Upper lobe of right lung (tissue), 1 donor: ENCODE results near the gene CPT2. TPM values are rescaled to one million over a fixed set of nuclear protein-coding genes. Genes with fewer than 3 reads are reported as not detected.
A peak's percentile ranks its signal among the peaks of the same experiment; 100 is the strongest.

Source experiments
- ATAC-seq: fragments of 200-7000 bp; cut with Tn5 transposase; one replicate; pipeline ENCODE4 v1.9.1; 2020; ENCODE audit warnings: mild to moderate bottlenecking, moderate library complexity
- DNase-seq: peaks from one replicate; pipeline ENCODE4 v3.0.0-alpha.2; 2020
- H3K27ac ChIP-seq: fragments of 200-600 bp; one replicate; pipeline ENCODE4 v1.8.0; 2022
- H3K27me3 ChIP-seq: fragments of 200-600 bp; one replicate; pipeline ENCODE4 v1.8.0; 2022; ENCODE audit warnings: mild to moderate bottlenecking
- H3K36me3 ChIP-seq: fragments of 200-600 bp; one replicate; pipeline ENCODE4 v1.8.0; 2022
- H3K4me1 ChIP-seq: fragments of 200-600 bp; one replicate; pipeline ENCODE4 v1.8.0; 2022
- H3K4me3 ChIP-seq: fragments of 200-600 bp; one replicate; pipeline ENCODE4 v1.8.0; 2022; ENCODE audit warnings: mild to moderate bottlenecking
- H3K9me3 ChIP-seq: fragments of 200-600 bp; one replicate; pipeline ENCODE4 v1.8.0; 2022
- intact Hi-C: fragments of 100-400 bp; cut with DNase I; formaldehyde crosslinking; loops from one replicate; pipeline ENCODE4 v1.11.0; 2022
- total RNA-seq: library from RNA; stranded (reverse); fragmentation: NEBNext Ultra II Directional; extraction: Animal tissue kit (Norgen Biotek cat#: 25700); gene quantifications from one replicate; pipeline ENCODE4 v1.2.1, GENCODE V29; 2021
- TF ChIP-seq, protein P1 (sequence below): fragments of 200-600 bp; IDR thresholded peaks from one replicate; pipeline ENCODE4 v1.8.0; 2022; ENCODE audit warnings: antibody characterized with exemption
- donor health status: DM: no; HTN: yes; CAD: no; lungs with severe emphysema.

CPT2 gene
- total RNA-seq, 1 donor from 2014 or later: 24.1 TPM

DNA sequence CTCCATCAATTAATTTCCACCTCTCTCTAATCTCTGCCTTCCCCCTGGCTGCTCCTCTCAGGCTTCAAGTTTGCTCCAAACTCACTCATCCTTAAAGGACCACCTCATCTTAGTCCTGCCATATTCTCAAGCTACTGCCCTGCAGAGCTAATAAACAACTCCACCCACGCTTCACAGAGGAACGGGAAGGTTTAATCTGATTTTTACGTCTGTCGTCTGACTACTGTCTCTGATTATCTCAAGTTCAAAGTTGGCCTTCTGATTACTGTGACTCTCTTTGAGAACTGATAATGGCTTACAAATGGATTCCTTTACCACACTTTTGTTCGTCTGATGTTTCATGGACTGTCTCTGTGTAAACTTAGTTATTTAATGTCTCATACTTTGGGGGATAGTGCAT, 7.6 kb upstream of the CPT2 start:
- H3K27ac ChIP-seq: no peak overlapping the region
- intact Hi-C loops: no loop called here
- no peaks in the 10 kb centered on the region for H3K27me3 ChIP-seq
- H3K36me3 ChIP-seq: no peaks in the 10 kb centered on the region
- ATAC-seq: no peak
- H3K4me1 ChIP-seq: no peaks in the 10 kb centered on the region
- TF ChIP-seq, protein P1, sequence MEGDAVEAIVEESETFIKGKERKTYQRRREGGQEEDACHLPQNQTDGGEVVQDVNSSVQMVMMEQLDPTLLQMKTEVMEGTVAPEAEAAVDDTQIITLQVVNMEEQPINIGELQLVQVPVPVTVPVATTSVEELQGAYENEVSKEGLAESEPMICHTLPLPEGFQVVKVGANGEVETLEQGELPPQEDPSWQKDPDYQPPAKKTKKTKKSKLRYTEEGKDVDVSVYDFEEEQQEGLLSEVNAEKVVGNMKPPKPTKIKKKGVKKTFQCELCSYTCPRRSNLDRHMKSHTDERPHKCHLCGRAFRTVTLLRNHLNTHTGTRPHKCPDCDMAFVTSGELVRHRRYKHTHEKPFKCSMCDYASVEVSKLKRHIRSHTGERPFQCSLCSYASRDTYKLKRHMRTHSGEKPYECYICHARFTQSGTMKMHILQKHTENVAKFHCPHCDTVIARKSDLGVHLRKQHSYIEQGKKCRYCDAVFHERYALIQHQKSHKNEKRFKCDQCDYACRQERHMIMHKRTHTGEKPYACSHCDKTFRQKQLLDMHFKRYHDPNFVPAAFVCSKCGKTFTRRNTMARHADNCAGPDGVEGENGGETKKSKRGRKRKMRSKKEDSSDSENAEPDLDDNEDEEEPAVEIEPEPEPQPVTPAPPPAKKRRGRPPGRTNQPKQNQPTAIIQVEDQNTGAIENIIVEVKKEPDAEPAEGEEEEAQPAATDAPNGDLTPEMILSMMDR: no peak
- H3K4me3 ChIP-seq: no peak overlapping the region
- H3K9me3 ChIP-seq: no peaks in the 10 kb centered on the region
- DNase-seq: no peak

DNA sequence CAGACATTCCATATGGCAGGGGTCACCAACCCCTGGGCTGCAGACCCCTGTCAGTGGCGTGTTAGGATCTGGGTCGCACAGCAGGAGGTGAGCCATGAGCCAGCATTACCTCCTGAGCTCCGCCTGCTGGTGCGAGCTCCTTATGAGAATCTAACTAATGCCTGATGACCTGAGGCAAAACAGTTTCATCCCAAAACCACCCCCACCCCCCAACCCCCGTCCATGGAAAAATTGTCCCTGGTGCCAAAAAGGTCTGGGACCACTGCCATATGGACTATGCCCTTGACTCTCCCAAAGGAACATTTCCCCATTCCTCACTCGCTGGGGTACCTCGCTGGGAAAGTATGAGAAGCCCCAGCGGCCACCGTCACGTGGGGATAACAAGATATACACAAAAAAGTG, 6.4 kb upstream of the CPT2 start:
- Histone ChIP-seq H3K36me3 (no peaks in the 10 kb centered on the region), H3K27ac (no peak overlapping the region), H3K4me3 (no peak overlapping the region), H3K9me3 (no peaks in the 10 kb centered on the region), H3K27me3 (no peaks in the 10 kb centered on the region), H3K4me1 (peaks cover 2% of the 10 kb centered on the region)
- intact Hi-C loops: no loop called here
- TF ChIP-seq, protein P1: no peak
- ATAC-seq (no peak), DNase-seq (no peak)

DNA sequence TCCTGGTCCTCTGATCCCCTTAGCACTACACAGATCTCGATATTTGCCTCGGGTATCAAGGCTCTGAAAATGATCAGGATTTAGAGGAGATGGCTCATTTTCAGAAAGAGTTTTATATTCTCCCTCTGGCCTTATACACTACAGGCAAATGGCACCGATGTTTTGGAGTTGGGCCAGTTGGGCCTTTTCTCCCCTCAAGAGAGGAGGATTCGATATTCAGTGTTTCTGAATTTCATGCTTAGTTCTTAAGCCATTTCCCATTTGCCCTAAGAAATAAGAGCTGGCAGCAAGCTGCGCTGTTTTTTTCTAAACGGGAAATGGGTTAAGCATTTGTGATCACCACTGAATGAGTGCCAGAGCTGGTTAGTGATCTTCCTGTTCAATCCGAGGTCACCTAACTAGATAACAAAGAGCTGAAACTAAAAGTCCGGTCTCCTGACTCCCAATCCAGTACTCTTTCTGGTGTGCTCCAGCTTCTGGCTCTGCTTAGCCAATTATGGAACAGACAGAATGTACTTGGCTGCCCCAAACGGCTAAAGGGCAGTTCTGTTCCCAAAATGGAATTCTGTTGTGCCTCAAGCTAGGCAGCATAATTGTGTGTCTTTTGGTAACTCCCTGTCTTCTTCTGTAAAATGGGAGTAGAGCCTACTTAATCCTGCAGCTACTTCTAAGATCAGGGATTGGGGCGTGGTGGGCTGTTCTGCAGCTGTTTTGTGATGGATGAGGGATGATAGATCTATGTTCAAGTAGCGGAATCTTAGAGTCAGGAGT, 1.2 kb upstream of the CPT2 start:
- H3K27ac ChIP-seq: peak overlapping the region; percentile 100
- intact Hi-C loops: no loop called here

DNA sequence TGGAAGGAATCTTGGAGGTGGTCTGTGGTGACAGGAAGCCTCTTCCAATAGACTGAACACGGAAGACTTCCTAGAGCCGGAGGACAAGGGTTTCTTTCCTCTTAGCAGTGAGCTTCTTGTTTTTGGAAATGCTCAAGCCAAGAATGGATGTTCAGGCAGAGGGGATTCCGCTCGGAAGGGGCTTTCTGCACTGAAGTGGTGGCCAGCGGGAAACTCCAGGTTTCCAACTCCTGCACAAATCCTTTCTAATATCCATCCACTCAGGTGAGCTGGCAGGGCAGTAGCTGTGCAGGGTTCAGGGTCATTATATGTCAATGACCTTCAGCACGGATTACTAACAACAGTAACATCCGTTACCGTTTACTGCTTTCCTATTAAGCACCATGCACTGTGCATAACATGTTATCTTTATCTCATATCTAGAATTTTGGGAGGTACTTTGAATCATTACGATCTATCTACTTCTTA, 573 bp upstream of the CPT2 start:
- Histone ChIP-seq H3K27ac (peak overlapping the region; percentile 100), H3K27me3 (no peaks in the 10 kb centered on the region), H3K9me3 (no peaks in the 10 kb centered on the region), H3K4me3 (peak overlapping the region; percentile 92), H3K36me3 (peaks cover 7% of the 10 kb centered on the region), H3K4me1 (peaks cover 31% of the 10 kb centered on the region)
- TF ChIP-seq, protein P1: no peak
- DNase-seq (no peak), ATAC-seq (no peak)
- intact Hi-C loops: no loop called here

More for the DNA sequence above, 1.2 kb upstream of the CPT2 start:
- ATAC-seq: no peak
- TF ChIP-seq, protein P1: no peak
- Histone ChIP-seq H3K27me3 (no peaks in the 10 kb centered on the region), H3K9me3 (no peaks in the 10 kb centered on the region), H3K4me3 (no peak overlapping the region), H3K36me3 (peaks cover under 1% of the 10 kb centered on the region), H3K4me1 (peaks cover 31% of the 10 kb centered on the region)
- no peak for DNase-seq

DNA sequence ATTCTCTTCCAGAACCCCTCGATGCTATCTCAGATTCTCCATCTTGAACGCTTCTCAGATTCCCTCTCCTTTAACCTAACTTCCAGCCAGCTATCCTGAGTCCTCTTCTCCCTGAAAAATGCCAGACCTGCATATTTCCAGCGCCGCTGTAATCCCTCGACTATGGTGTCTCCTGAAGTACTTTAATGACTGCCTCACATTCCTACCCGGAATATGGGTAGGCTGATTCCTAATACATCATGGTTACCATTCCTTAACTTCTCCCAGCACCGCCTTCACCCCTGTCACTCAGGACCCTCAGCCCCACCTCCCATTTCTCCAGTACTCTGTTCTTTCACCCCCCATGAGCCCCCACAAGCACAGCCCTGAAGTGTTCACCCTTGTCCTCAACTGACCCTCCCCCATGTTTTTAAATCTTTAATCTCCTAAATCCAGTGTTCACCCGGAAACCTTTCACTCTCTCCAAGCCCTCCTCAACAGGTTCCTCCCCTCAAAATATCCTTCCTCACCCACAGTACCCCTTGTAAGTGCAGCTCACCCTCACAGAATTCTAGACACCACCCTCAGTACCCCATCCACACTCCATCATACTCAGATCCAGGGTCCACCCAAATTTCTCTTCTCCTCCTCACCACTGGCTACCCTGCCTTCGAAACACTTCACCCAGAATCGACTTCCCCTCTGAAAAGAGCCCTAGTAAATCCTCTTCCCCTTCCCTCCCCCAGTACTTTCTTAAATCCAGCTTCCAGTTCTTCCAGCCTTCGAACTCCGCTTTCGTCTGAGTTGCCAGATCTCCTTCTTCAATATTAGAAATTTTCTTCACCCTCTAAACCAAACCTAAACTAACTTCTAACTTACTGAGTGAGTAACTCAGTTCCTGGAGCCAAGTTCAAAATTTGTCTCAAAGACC, 922 bp downstream of the CPT2 start:
- TF ChIP-seq, protein P1: no peak
- intact Hi-C loops: no loop called here
- Histone ChIP-seq H3K36me3 (peaks cover 20% of the 10 kb centered on the region), H3K27ac (peak overlapping the region; percentile 100), H3K9me3 (no peaks in the 10 kb centered on the region), H3K4me1 (peaks cover 31% of the 10 kb centered on the region), H3K4me3 (peak overlapping the region; percentile 92), H3K27me3 (no peaks in the 10 kb centered on the region)
- DNase-seq: no peak
- peak; percentile 15 for ATAC-seq
